SK-N-SH (cell line): ENCODE results near the gene PORCN. TPM values are rescaled to one million over a fixed set of nuclear protein-coding genes. Genes with fewer than 3 reads are reported as not detected.
"Not testable (repeated sequence)": the region's sequence is repeated elsewhere in the genome, so short reads cannot be mapped to it uniquely, and the experiment has no call there.

Experiments used
- CTCF ChIA-PET: fragments of 300-600, 350-600 bp; formaldehyde crosslinking; extraction: SDS; loops from one replicate; lab custom pipeline; 2021; lab: Yijun Ruan, JAX
- POLR2A ChIA-PET: fragments of 350-600 bp; sonication (Branson Sonifier 250); formaldehyde crosslinking; extraction: SDS; loops from one replicate; lab custom pipeline; 2020; ENCODE audit warnings: antibody characterized with exemption, inconsistent platforms; lab: Yijun Ruan, JAX
- DNase-seq: peaks from one replicate; pipeline ENCODE4 v3.0.0; 2012
- H2AFZ ChIP-seq: fragments of 200-600 bp; sonication (generic); 2 replicates; pipeline ENCODE4 v1.8.1; 2016; ENCODE audit warnings: antibody characterized with exemption, mild to moderate bottlenecking, low read depth
- H3F3A ChIP-seq: fragments of 200-600 bp; sonication (generic); replicated peaks from 2 replicates; pipeline ENCODE3; 2016; ENCODE audit warnings: antibody characterized with exemption, mild to moderate bottlenecking; ENCODE audit not compliant: insufficient read depth
- H3K27ac ChIP-seq, 2 experiments: fragments of 200-500 bp in 1 of 2; fragments of 200-600 bp in 1 of 2; sonication (Bioruptor generic) in 1 of 2; sonication (generic), shearing (Covaris generic) in 1 of 2; 2 replicates each; pipeline versions ENCODE4 v1.5.1 to v1.6.1; 2014 to 2016; ENCODE audit warnings: low read depth in 2 of 2, inconsistent platforms in 1 of 2, low read length in 1 of 2, mild to moderate bottlenecking in 1 of 2, mixed read lengths in 1 of 2
- H3K27me3 ChIP-seq: fragments of 200-600 bp; sonication (generic), shearing (Covaris generic); 2 replicates; pipeline ENCODE4 v1.6.1; 2016; ENCODE audit warnings: mixed run types; ENCODE audit not compliant: insufficient read depth
- H3K36me3 ChIP-seq, 2 experiments: fragments of 200-500 bp in 1 of 2; fragments of 200-600 bp in 1 of 2; sonication (Bioruptor generic) in 1 of 2; sonication (generic) in 1 of 2; replicated peaks in 1 of 2; 2 replicates each; pipeline versions ENCODE3 to v1.5.1; 2014 to 2016; ENCODE audit warnings: low read length in 1 of 2, mild to moderate bottlenecking in 1 of 2; ENCODE audit not compliant: insufficient read depth in 2 of 2, control insufficient read depth in 1 of 2
- H3K4me1 ChIP-seq, 2 experiments: fragments of 200-500 bp in 1 of 2; fragments of 200-600 bp in 1 of 2; sonication (Bioruptor generic) in 1 of 2; sonication (generic), shearing (Covaris generic) in 1 of 2; 2 replicates each; pipeline versions ENCODE4 v1.5.1 to v1.6.1; 2014 to 2016; ENCODE audit warnings: low read depth in 1 of 2, low read length in 1 of 2, mixed run types in 1 of 2; ENCODE audit not compliant: insufficient read depth in 2 of 2, control insufficient read depth in 1 of 2
- H3K4me2 ChIP-seq: fragments of 200-600 bp; sonication (generic), shearing (Covaris generic); 2 replicates; pipeline ENCODE4 v1.6.1; 2017; ENCODE audit warnings: mixed run types
- H3K4me3 ChIP-seq, 2 experiments: fragments of 200-500 bp in 1 of 2; fragments of 200-600 bp in 1 of 2; sonication (Bioruptor generic) in 1 of 2; sonication (generic), shearing (Covaris generic) in 1 of 2; 2 replicates each; pipeline versions ENCODE4 v1.5.1 to v1.8.1; 2014 to 2016; ENCODE audit warnings: low read depth in 2 of 2, inconsistent platforms in 1 of 2, low read length in 1 of 2, mild to moderate bottlenecking in 1 of 2, mixed read lengths in 1 of 2, moderate library complexity in 1 of 2
- H3K79me2 ChIP-seq: fragments of 200-600 bp; sonication (generic); 2 replicates; pipeline ENCODE4 v1.8.1; 2017; ENCODE audit warnings: mild to moderate bottlenecking; ENCODE audit not compliant: insufficient read depth
- H3K9ac ChIP-seq: fragments of 200-600 bp; sonication (generic); 2 replicates; pipeline ENCODE4 v1.6.1; 2017; ENCODE audit warnings: mixed run types
- H3K9me2 ChIP-seq: fragments of 200-600 bp; sonication (generic); 2 replicates; pipeline ENCODE4 v1.6.1; 2017; ENCODE audit warnings: mixed run types
- H3K9me3 ChIP-seq: fragments of 200-600 bp; sonication (generic); 2 replicates; pipeline ENCODE4 v1.6.1; 2017; ENCODE audit warnings: mixed run types, mild to moderate bottlenecking, moderate library complexity
- H4K20me1 ChIP-seq: fragments of 200-600 bp; sonication (generic); 2 replicates; pipeline ENCODE4 v1.6.1; 2017; ENCODE audit warnings: mild to moderate bottlenecking, mixed run types; ENCODE audit not compliant: insufficient read depth
- CHD2 ChIP-seq: fragments of 150-350 bp; IDR thresholded peaks from 2 replicates; pipeline ENCODE4 v1.6.1; 2018; ENCODE audit warnings: low read length; ENCODE audit not compliant: partially characterized antibody
- CTCF ChIP-seq: fragments of 200-600 bp; sonication (generic); IDR thresholded peaks from 2 replicates; pipeline ENCODE4 v1.6.1; 2017; ENCODE audit warnings: antibody characterized with exemption, mild to moderate bottlenecking, moderate library complexity
- EP300 ChIP-seq, 2 experiments: IDR thresholded peaks; 2 replicates each; pipeline versions ENCODE4 v1.4.0 to v1.6.1; 2012; ENCODE audit warnings: borderline replicate concordance in 1 of 2, low read depth in 1 of 2, low read length in 1 of 2
- JUND ChIP-seq: IDR thresholded peaks from 2 replicates; pipeline ENCODE4 v1.4.0; 2012
- RAD21 ChIP-seq: IDR thresholded peaks from 2 replicates; pipeline ENCODE4 v1.6.1; 2012; ENCODE audit warnings: mild to moderate bottlenecking, low read length
- RFX5 ChIP-seq: IDR thresholded peaks from 2 replicates; pipeline ENCODE4 v1.6.1; 2012; ENCODE audit warnings: mild to moderate bottlenecking, improper control_type of control experiment, low read length
- TEAD4 ChIP-seq: IDR thresholded peaks from 2 replicates; pipeline ENCODE4 v1.4.0; 2012; ENCODE audit warnings: mild to moderate bottlenecking, borderline replicate concordance; ENCODE audit not compliant: insufficient read depth
- ZBTB33 ChIP-seq: IDR thresholded peaks from 2 replicates; pipeline ENCODE4 v1.4.0; 2012; ENCODE audit warnings: low read depth, borderline replicate concordance
- WGBS: methylation state at CpG from one replicate; pipeline ENCODE4 v1.1.6; 2017; ENCODE audit warnings: low lambda C conversion rate; 5-methylcytosine and 5-hydroxymethylcytosine counted together
- polyA plus RNA-seq, 3 experiments: library from polyadenylated mRNA; depleted of rRNA; stranded (reverse); fragments of >200 nt; gene quantifications; 2 replicates each; pipeline ENCODE4 v1.2.3, GENCODE V29; 2012

Gene PORCN
- polyA plus RNA-seq, 1 of the 3 experiments (the other 2 are of a cell fraction), result 11.0 TPM

- no peaks in the 10 kb centered on the region for H4K20me1 ChIP-seq
- H3K4me2 ChIP-seq, result no peak overlapping the region
- no peaks in the 10 kb centered on the region for H3K9me2 ChIP-seq
- no peak overlapping the region for H3K9ac ChIP-seq
- H3K27ac ChIP-seq, result no peak overlapping the region
- 49% methylated on average over 8 of the region's 12 CpGs for WGBS
- ChIA-PET CTCF (no interaction called here), POLR2A (no interaction called here)
- no peaks in the 10 kb centered on the region for H3F3A ChIP-seq
- no peaks in the 10 kb centered on the region for H3K9me3 ChIP-seq
- DNase-seq, result no peak
- H2AFZ ChIP-seq, result no peak overlapping the region
- no peaks in the 10 kb centered on the region; the same call in 1 of the 2 replicates for H3K27me3 ChIP-seq
- TF ChIP-seq CTCF (no peak), EP300 (IDR thresholded peaks at IDR 0.05; ENCODE audit: borderline replicate concordance in 1 of 2, low read depth in 1 of 2, low read length in 1 of 2) (no peak), RAD21 (no peak), TEAD4 (no peak), CHD2 (no peak), RFX5 (no peak), JUND (no peak), ZBTB33 (no peak)
- H3K36me3 ChIP-seq, result no peaks in the 10 kb centered on the region
- H3K79me2 ChIP-seq, result peaks cover 10% of the 10 kb centered on the region; the same call in 1 of the 2 replicates
- H3K4me1 ChIP-seq, result peaks cover 0 to 3% of the 10 kb centered on the region in 2 experiments; a peak in 1 of 4 replicates
- H3K4me3 ChIP-seq, result no peak overlapping the region
These were observed 14.9 kb downstream of the PORCN start for GRCh38 chrX:48523682-48524081.

- H3K4me2 ChIP-seq, H3K79me2 ChIP-seq, H4K20me1 ChIP-seq, H3K4me1 ChIP-seq, H3K9me2 ChIP-seq, H3K36me3 ChIP-seq, CTCF ChIA-PET, H3K27ac ChIP-seq, H2AFZ ChIP-seq, H3K27me3 ChIP-seq, H3K4me3 ChIP-seq, H3K9me3 ChIP-seq, H3K9ac ChIP-seq, H3F3A ChIP-seq, DNase-seq: not testable (repeated sequence)
- POLR2A ChIA-PET, result interaction anchor here (0.6 to 1.0 kb wide), 2 partner anchors 14 to 720 kb away, joined by 3 to 4 read pairs; partner anchors contain the start of gene TBC1D25
- WGBS, result 52% methylated on average over 8 of the region's 8 CpGs
These were observed 17.1 kb downstream of the PORCN start for GRCh38 chrX:48525853-48526252.
